HG03097 (cell line): ENCODE data around the gene ALG9.
"Not testable (repeated sequence)": the region's sequence is repeated elsewhere in the genome, so short reads cannot be mapped to it uniquely, and the experiment has no call there.

Source experiments
- ATAC-seq: cut with Tn5 transposase; IDR thresholded peaks from one replicate; pipeline ENCODE4 v1.9.1; 2021; ENCODE audit not compliant: unreplicated experiment, low FRiP score

Gene ALG9

GRCh38 chr11:111870886-111871692 is at the start of gene ALG9:
Gene ALG9, minus strand, starts transcription at chr11:111871581. Its CDS starts 99 bp downstream, at chr11:111871482.
- ATAC-seq = peak; percentile 78

GRCh38 chr11:111920908-111921307 is 49.5 kb upstream of the ALG9 start:
- ATAC-seq = no peak

- ATAC-seq = no peak
Observed at GRCh38 chr11:111918390-111919256, 47.2 kb upstream of the ALG9 start, which contains the start of gene C11orf52. Gene C11orf52, plus strand, starts transcription at chr11:111918913. Its CDS starts 60 bp downstream, at chr11:111918973.

GRCh38 chr11:111917788-111918187 is 46.4 kb upstream of the ALG9 start:
- no peak for ATAC-seq

- no peak for ATAC-seq
Observed at GRCh38 chr11:111917312-111917711, 45.9 kb upstream of the ALG9 start.

GRCh38 chr11:111916768-111917167 is 45.4 kb upstream of the ALG9 start:
- ATAC-seq = no peak

- no peak for ATAC-seq
Observed at GRCh38 chr11:111913997-111914396, 42.6 kb upstream of the ALG9 start.

- no peak for ATAC-seq
Observed at GRCh38 chr11:111913031-111913861, 41.9 kb upstream of the ALG9 start.

GRCh38 chr11:111912535-111912934 is 41.2 kb upstream of the ALG9 start, which contains the start of gene HSPB2:
Gene HSPB2, plus strand, starts transcription at chr11:111912734. Its CDS starts 96 bp downstream, at chr11:111912830.
- ATAC-seq = no peak

- no peak for ATAC-seq
Observed at GRCh38 chr11:111911563-111912401, 40.4 kb upstream of the ALG9 start, which contains the start of gene CRYAB. Gene CRYAB, minus strand, starts transcription at chr11:111911770. Its CDS starts 46 bp downstream, at chr11:111911724.

- ATAC-seq = no peak
Observed at GRCh38 chr11:111910676-111911562, 39.5 kb upstream of the ALG9 start.

- ATAC-seq = no peak
Observed at GRCh38 chr11:111909378-111909777, 38.0 kb upstream of the ALG9 start.

- no peak for ATAC-seq
Observed at GRCh38 chr11:111908639-111909305, 37.4 kb upstream of the ALG9 start.

GRCh38 chr11:111906680-111907079 is 35.3 kb upstream of the ALG9 start:
- no peak for ATAC-seq

- no peak for ATAC-seq
Observed at GRCh38 chr11:111905411-111905810, 34.0 kb upstream of the ALG9 start.

- no peak for ATAC-seq
Observed at GRCh38 chr11:111886844-111887243, 15.5 kb upstream of the ALG9 start.

GRCh38 chr11:111886032-111886431 is 14.7 kb upstream of the ALG9 start:
- no peak for ATAC-seq

GRCh38 chr11:111885053-111885452 is 13.7 kb upstream of the ALG9 start:
- ATAC-seq = not testable (repeated sequence)
